Measurements from ENCODE around the gene MCM10. TPM values are rescaled to one million over a fixed set of nuclear protein-coding genes. Genes with fewer than 3 reads are reported as not detected.

Gene MCM10
- total and polyA plus RNA-seq, 2 experiments from 2014 or later, result 3.1 to 3.6 TPM

DNA sequence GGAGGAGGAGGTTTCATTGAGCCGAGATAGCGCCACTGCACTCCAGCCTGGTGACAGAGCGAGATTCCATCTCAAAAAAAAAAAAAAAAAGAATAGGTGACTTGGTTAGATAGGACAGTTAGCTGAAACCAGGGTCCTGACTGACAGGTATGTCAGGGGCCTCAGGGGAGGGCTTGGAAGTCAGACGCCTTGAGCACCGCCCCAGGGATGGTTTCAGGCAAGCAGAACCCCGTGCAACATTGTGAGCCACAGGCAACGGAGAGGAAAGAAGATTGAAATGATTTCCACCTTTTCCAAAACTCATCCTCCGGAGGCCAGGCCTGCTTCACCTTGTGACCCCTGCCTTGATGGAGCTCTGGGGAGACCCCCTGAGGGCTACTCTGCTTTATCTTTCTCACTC is 64.2 kb downstream of the MCM10 start:
- DNase-seq (ENCODE audit: low spot score), result no peak
- Histone ChIP-seq H3K4me3 (no peak overlapping the region), H3K27ac (no peak overlapping the region), H3K4me1 (ENCODE audit: insufficient read depth) (no peaks in the 10 kb centered on the region), H3K9me2 (replicated peaks; ENCODE audit: insufficient read depth) (no peaks in the 10 kb centered on the region), H3K9me3 (ENCODE audit: low read depth) (no peaks in the 10 kb centered on the region), H2AFZ (no peak overlapping the region), H3K36me3 (replicated peaks; ENCODE audit: insufficient read depth, low read depth) (no peaks in the 10 kb centered on the region), H3K79me2 (no peaks in the 10 kb centered on the region), H3K27me3 (no peaks in the 10 kb centered on the region), H3K4me2 (no peak overlapping the region), H4K20me1 (ENCODE audit: insufficient read depth, poor library complexity, severe bottlenecking) (no peaks in the 10 kb centered on the region)
- 88% methylated on average over 8 of the region's 8 CpGs for WGBS (ENCODE audit: low lambda C conversion rate, missing lambda C conversion rate)
- TF ChIP-seq EZH2 (IDR thresholded peaks at IDR 0.05; ENCODE audit: borderline replicate concordance), result no peak
- TF ChIP-seq, protein P1, sequence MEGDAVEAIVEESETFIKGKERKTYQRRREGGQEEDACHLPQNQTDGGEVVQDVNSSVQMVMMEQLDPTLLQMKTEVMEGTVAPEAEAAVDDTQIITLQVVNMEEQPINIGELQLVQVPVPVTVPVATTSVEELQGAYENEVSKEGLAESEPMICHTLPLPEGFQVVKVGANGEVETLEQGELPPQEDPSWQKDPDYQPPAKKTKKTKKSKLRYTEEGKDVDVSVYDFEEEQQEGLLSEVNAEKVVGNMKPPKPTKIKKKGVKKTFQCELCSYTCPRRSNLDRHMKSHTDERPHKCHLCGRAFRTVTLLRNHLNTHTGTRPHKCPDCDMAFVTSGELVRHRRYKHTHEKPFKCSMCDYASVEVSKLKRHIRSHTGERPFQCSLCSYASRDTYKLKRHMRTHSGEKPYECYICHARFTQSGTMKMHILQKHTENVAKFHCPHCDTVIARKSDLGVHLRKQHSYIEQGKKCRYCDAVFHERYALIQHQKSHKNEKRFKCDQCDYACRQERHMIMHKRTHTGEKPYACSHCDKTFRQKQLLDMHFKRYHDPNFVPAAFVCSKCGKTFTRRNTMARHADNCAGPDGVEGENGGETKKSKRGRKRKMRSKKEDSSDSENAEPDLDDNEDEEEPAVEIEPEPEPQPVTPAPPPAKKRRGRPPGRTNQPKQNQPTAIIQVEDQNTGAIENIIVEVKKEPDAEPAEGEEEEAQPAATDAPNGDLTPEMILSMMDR (IDR thresholded peaks at IDR 0.05; ENCODE audit: poor library complexity), result no peak
- TF ChIP-seq EZH2phosphoT487 (IDR thresholded peaks at IDR 0.05; ENCODE audit: low read depth, severe bottlenecking, unreplicated experiment), result no peak

GRCh38 chr10:13227031-13227430 is 65.7 kb downstream of the MCM10 start:
- Histone ChIP-seq H3K27me3 (no peaks in the 10 kb centered on the region), H3K4me1 (ENCODE audit: insufficient read depth) (no peaks in the 10 kb centered on the region), H3K79me2 (no peaks in the 10 kb centered on the region), H3K4me2 (no peak overlapping the region), H3K9me2 (replicated peaks; ENCODE audit: insufficient read depth) (no peaks in the 10 kb centered on the region), H3K36me3 (replicated peaks; ENCODE audit: insufficient read depth, low read depth) (no peaks in the 10 kb centered on the region), H2AFZ (no peak overlapping the region), H4K20me1 (ENCODE audit: insufficient read depth, poor library complexity, severe bottlenecking) (no peaks in the 10 kb centered on the region), H3K4me3 (no peak overlapping the region), H3K27ac (no peak overlapping the region), H3K9me3 (ENCODE audit: low read depth) (no peaks in the 10 kb centered on the region)
- no peak for DNase-seq (ENCODE audit: low spot score)
- WGBS (ENCODE audit: low lambda C conversion rate, missing lambda C conversion rate), result 88% methylated on average over 5 of the region's 5 CpGs
- TF ChIP-seq EZH2phosphoT487 (IDR thresholded peaks at IDR 0.05; ENCODE audit: low read depth, severe bottlenecking, unreplicated experiment), result no peak
- TF ChIP-seq, protein P1 (IDR thresholded peaks at IDR 0.05; ENCODE audit: poor library complexity), result no peak

DNA sequence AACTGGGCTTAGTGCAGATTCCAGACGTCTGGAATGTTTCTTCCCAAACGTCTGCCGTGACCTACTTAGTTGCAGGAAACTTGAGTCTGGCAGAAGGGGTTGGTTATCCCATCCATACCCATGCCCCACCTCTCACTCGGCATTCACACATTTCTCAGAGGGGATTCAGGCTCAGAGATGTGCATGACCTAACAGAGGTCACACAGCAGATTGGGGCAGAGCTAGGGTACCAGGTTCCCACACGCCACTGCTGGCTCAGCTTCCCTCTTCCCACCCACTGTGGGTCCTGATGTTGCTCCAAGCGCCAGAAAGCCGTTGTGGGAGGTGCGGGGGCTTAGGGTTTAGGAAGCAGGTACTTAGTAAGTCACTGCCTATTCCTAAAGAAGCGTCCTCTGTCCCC is 69.8 kb downstream of the MCM10 start:
- no peak for TF ChIP-seq EZH2phosphoT487 (IDR thresholded peaks at IDR 0.05; ENCODE audit: low read depth, severe bottlenecking, unreplicated experiment)
- TF ChIP-seq, protein P1 (IDR thresholded peaks at IDR 0.05; ENCODE audit: poor library complexity), result no peak
- no peak for TF ChIP-seq EZH2 (IDR thresholded peaks at IDR 0.05; ENCODE audit: borderline replicate concordance)
- no peaks in the 10 kb centered on the region for H3K79me2 ChIP-seq
- no peaks in the 10 kb centered on the region for H3K27me3 ChIP-seq
- no peaks in the 10 kb centered on the region for H4K20me1 ChIP-seq (ENCODE audit: insufficient read depth, poor library complexity, severe bottlenecking)
- no peak overlapping the region for H3K4me3 ChIP-seq
- H3K9me3 ChIP-seq (ENCODE audit: low read depth), result no peaks in the 10 kb centered on the region
- no peaks in the 10 kb centered on the region for H3K4me1 ChIP-seq (ENCODE audit: insufficient read depth)
- no peak overlapping the region for H3K27ac ChIP-seq
- H3K36me3 ChIP-seq (replicated peaks; ENCODE audit: insufficient read depth, low read depth), result no peaks in the 10 kb centered on the region
- H2AFZ ChIP-seq, result no peak overlapping the region
- WGBS (ENCODE audit: low lambda C conversion rate, missing lambda C conversion rate), result 76% methylated on average over 9 of the region's 9 CpGs
- no peak overlapping the region for H3K4me2 ChIP-seq
- DNase-seq (ENCODE audit: low spot score), result no peak
- H3K9me2 ChIP-seq (replicated peaks; ENCODE audit: insufficient read depth), result no peaks in the 10 kb centered on the region

DNA sequence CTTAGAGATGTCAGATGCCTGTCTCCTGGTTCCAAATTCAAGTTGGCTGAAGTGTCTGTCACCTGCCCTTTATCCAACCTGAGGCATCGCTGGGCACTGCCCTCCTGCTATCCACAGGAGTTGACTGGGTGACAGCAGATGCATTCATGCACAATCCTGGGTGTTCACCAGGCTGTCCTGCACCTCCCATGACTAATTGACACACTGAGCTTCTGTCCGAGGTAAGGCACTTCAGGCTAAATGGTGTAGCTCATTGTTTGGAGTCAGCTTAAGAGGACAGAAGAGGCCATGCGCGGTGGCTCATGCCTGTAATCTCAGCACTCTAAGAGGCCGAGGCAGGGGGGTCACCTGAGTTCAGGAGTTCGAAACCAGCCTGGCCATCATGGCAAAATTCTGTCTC is 70.5 kb downstream of the MCM10 start:
- no peak for DNase-seq (ENCODE audit: low spot score)
- no peak overlapping the region for H2AFZ ChIP-seq
- H3K27ac ChIP-seq, result no peak overlapping the region
- no peaks in the 10 kb centered on the region for H4K20me1 ChIP-seq (ENCODE audit: insufficient read depth, poor library complexity, severe bottlenecking)
- H3K4me1 ChIP-seq (ENCODE audit: insufficient read depth), result no peaks in the 10 kb centered on the region
- H3K4me3 ChIP-seq, result no peak overlapping the region
- H3K27me3 ChIP-seq, result no peaks in the 10 kb centered on the region
- H3K4me2 ChIP-seq, result no peak overlapping the region
- H3K9me3 ChIP-seq (ENCODE audit: low read depth), result no peaks in the 10 kb centered on the region
- H3K79me2 ChIP-seq, result no peaks in the 10 kb centered on the region
- H3K36me3 ChIP-seq (replicated peaks; ENCODE audit: insufficient read depth, low read depth), result no peaks in the 10 kb centered on the region
- 83% methylated on average over 6 of the region's 6 CpGs for WGBS (ENCODE audit: low lambda C conversion rate, missing lambda C conversion rate)
- H3K9me2 ChIP-seq (replicated peaks; ENCODE audit: insufficient read depth), result no peaks in the 10 kb centered on the region
- no peak for TF ChIP-seq EZH2phosphoT487 (IDR thresholded peaks at IDR 0.05; ENCODE audit: low read depth, severe bottlenecking, unreplicated experiment)
- TF ChIP-seq EZH2 (IDR thresholded peaks at IDR 0.05; ENCODE audit: borderline replicate concordance), result no peak
- TF ChIP-seq, protein P1 (IDR thresholded peaks at IDR 0.05; ENCODE audit: poor library complexity), result no peak
